MM.1S (cell line): ENCODE results near the gene TRPV4.

Experiments used
- DNase-seq: peaks from one replicate; pipeline ENCODE4 v3.0.0-alpha.2; 2015
- H2AFZ ChIP-seq: fragments of 300-600 bp; sonication (generic); 2 replicates; pipeline ENCODE4 v1.6.0; 2016; ENCODE audit warnings: antibody characterized with exemption, low read length
- H3F3A ChIP-seq: fragments of 300-600 bp; sonication (generic); 2 replicates; pipeline ENCODE4 v1.6.1; 2016; ENCODE audit warnings: mild to moderate bottlenecking, antibody characterized with exemption, low read length, moderate library complexity, mixed read lengths; ENCODE audit not compliant: insufficient read depth
- H3K27ac ChIP-seq: fragments of 300-600 bp; sonication (generic); 2 replicates; pipeline ENCODE4 v1.5.1; 2016; ENCODE audit warnings: mild to moderate bottlenecking, low read length
- H3K27me3 ChIP-seq: fragments of 300-600 bp; sonication (generic); replicated peaks from 2 replicates; pipeline ENCODE4 v1.6.0; 2016; ENCODE audit warnings: low read length; ENCODE audit not compliant: insufficient read depth
- H3K36me3 ChIP-seq: fragments of 300-600 bp; sonication (generic); replicated peaks from 2 replicates; pipeline ENCODE4 v1.6.1; 2016; ENCODE audit warnings: mild to moderate bottlenecking, low read length, mixed read lengths; ENCODE audit not compliant: insufficient read depth
- H3K4me1 ChIP-seq: fragments of 300-600 bp; sonication (generic); 2 replicates; pipeline ENCODE4 v1.6.1; 2016; ENCODE audit warnings: low read length, mixed read lengths
- H3K4me2 ChIP-seq: fragments of 300-600 bp; sonication (generic); 2 replicates; pipeline ENCODE4 v1.6.0; 2016; ENCODE audit warnings: low read depth, low read length
- H3K4me3 ChIP-seq: fragments of 300-600 bp; sonication (generic); 2 replicates; pipeline ENCODE4 v1.5.1; 2016; ENCODE audit warnings: low read length, mixed read lengths
- H3K79me2 ChIP-seq: fragments of 300-600 bp; sonication (generic); 2 replicates; pipeline ENCODE4 v1.6.1; 2016; ENCODE audit warnings: mixed run types, low read length, mixed read lengths
- H3K9ac ChIP-seq: fragments of 300-600 bp; sonication (generic); 2 replicates; pipeline ENCODE4 v1.6.1; 2016; ENCODE audit warnings: low read length, mixed read lengths
- H3K9me2 ChIP-seq: fragments of 300-600 bp; sonication (generic); replicated peaks from 2 replicates; pipeline ENCODE4 v1.6.1; 2016; ENCODE audit warnings: mild to moderate bottlenecking, low read length, mixed read lengths; ENCODE audit not compliant: insufficient read depth
- H3K9me3 ChIP-seq: fragments of 300-600 bp; sonication (generic); replicated peaks from 2 replicates; pipeline ENCODE4 v1.6.1; 2016; ENCODE audit warnings: mild to moderate bottlenecking, low read length, mixed read lengths; ENCODE audit not compliant: insufficient read depth
- H4K20me1 ChIP-seq: fragments of 300-600 bp; sonication (generic); 2 replicates; pipeline ENCODE4 v1.6.1; 2016; ENCODE audit warnings: mild to moderate bottlenecking, low read length, moderate library complexity, mixed read lengths; ENCODE audit not compliant: insufficient read depth
- EZH2 ChIP-seq: fragments of 300-600 bp; sonication (generic); optimal IDR thresholded peaks from 2 replicates; pipeline ENCODE3; 2017; ENCODE audit warnings: low read depth, mild to moderate bottlenecking, antibody characterized with exemption, low read length, mixed read lengths
- EZH2phosphoT487 ChIP-seq: fragments of 300-600 bp; sonication (generic); IDR thresholded peaks from 2 replicates; pipeline ENCODE4 v1.6.1; 2018; ENCODE audit warnings: antibody characterized with exemption, low read length
- TF ChIP-seq, protein P1 (sequence below): fragments of 300-600 bp; sonication (generic); IDR thresholded peaks from 2 replicates; pipeline ENCODE4 v1.5.1; 2016; ENCODE audit warnings: antibody characterized with exemption, low read length, mixed read lengths

Gene TRPV4

DNA sequence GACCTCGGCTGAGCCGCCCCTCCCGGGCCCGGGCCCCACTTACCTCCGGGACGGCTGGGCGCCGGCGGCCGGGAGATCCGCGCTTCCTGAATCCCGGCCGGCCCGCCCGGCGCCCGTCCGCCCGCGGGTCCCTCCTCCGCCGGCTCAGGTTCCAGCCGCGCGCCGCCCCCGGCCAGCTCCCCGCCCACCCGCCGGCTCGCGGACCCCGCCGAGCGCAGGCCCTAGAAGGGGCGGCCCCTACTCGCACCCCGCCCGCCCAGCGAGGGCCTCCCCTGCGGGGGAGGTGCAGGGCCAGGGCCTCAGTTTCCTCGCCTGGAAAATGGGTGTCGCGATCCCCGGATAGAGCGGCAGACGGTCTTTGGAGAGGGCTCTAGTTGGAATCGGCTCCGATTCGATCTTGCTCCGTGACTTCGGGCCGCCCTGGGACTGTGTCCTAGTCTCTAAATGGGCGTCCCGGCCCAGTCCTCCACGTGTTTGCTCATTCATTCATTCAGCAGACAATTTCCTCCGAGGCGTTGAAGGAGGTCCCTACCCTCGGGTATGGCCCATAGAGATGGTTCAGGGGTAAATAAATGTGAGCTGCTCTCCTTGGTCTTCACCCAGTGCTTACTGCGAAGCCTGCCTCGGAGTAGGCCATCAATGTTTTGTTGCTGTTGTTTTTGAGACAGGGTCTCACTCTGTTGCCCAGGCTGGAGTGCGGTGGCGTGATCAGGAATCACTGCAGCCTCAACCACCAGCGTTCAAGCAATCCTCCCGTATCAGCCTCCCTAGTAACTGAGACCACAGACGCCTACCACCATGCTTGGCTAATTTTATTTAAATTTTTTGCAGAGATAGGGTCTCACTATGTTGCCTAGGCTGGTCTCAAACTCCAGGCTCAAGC lies at the start of gene TRPV4:
TSS of gene TRPV4 (minus strand) at position 92 of the 883 bp plus-strand sequence. CDS start 18,602 bp downstream, outside the sequence.
- no peaks in the 10 kb centered on the region for H3K36me3 ChIP-seq
- no peak within 1 kb of the TSS for H3K27ac ChIP-seq
- H3K4me2 ChIP-seq = no peak within 1 kb of the TSS
- H3K9me3 ChIP-seq = no peaks in the 10 kb centered on the region
- H4K20me1 ChIP-seq = no peaks in the 10 kb centered on the region
- no peak within 1 kb of the TSS for H2AFZ ChIP-seq
- TF ChIP-seq, protein P1, sequence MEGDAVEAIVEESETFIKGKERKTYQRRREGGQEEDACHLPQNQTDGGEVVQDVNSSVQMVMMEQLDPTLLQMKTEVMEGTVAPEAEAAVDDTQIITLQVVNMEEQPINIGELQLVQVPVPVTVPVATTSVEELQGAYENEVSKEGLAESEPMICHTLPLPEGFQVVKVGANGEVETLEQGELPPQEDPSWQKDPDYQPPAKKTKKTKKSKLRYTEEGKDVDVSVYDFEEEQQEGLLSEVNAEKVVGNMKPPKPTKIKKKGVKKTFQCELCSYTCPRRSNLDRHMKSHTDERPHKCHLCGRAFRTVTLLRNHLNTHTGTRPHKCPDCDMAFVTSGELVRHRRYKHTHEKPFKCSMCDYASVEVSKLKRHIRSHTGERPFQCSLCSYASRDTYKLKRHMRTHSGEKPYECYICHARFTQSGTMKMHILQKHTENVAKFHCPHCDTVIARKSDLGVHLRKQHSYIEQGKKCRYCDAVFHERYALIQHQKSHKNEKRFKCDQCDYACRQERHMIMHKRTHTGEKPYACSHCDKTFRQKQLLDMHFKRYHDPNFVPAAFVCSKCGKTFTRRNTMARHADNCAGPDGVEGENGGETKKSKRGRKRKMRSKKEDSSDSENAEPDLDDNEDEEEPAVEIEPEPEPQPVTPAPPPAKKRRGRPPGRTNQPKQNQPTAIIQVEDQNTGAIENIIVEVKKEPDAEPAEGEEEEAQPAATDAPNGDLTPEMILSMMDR = no peak
- no peak for TF ChIP-seq EZH2
- TF ChIP-seq EZH2phosphoT487 = no peak
- DNase-seq = no peak
- no peaks in the 10 kb centered on the region for H3K4me1 ChIP-seq
- no peaks in the 10 kb centered on the region for H3F3A ChIP-seq
- peaks cover 3% of the 10 kb centered on the region; the same call in 1 of the 2 replicates for H3K27me3 ChIP-seq
- H3K9me2 ChIP-seq = no peaks in the 10 kb centered on the region
- no peak within 1 kb of the TSS for H3K4me3 ChIP-seq
- no peak within 1 kb of the TSS for H3K9ac ChIP-seq
- H3K79me2 ChIP-seq = no peaks in the 10 kb centered on the region

DNA sequence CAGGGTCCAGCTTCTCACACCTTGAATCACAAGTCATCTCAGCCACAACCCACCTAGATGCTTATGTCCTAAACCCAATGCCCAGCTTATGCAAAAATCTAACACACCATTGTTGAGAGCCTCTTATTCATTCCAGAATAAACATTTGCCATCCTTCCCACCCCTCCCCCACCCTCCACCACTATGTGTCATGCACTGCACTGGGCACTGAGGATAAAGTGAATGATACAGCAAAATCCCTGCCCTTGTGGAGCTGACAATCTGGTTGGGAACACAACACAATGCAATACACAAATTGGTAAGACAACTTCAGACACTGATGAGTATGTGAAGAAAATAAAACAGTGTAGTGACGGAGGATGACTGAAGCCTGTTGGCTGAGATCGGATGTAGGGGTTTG lies 48.6 kb upstream of the TRPV4 start:
- Histone ChIP-seq H2AFZ (no peak overlapping the region), H4K20me1 (no peaks in the 10 kb centered on the region), H3F3A (no peaks in the 10 kb centered on the region), H3K4me2 (no peak overlapping the region), H3K4me1 (peaks cover 15% of the 10 kb centered on the region), H3K9me2 (no peaks in the 10 kb centered on the region), H3K79me2 (peaks cover 30% of the 10 kb centered on the region), H3K4me3 (no peak overlapping the region), H3K27me3 (no peaks in the 10 kb centered on the region), H3K9me3 (no peaks in the 10 kb centered on the region), H3K27ac (no peak overlapping the region), H3K9ac (no peak overlapping the region), H3K36me3 (no peaks in the 10 kb centered on the region)
- DNase-seq = no peak
- no peak for TF ChIP-seq EZH2
- TF ChIP-seq, protein P1 = no peak

DNA sequence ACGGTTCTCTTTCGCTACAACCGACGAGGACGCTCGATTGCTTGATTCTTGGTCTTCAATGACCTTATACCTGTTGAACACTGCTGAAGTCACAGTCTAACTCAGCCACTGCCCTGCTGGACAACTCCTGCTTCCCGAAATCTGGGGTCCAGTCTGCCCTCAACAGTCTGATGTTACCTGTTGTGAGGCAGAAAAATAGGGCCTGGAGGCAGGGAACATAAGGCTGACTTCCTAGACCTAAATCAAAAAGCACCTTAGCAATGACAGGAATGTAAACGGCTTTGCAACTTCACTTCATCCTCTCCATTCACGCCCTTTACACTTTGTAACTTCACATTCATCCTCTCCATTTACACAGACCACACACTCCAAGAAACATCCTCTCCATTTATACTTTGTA lies 47.7 kb upstream of the TRPV4 start:
- Histone ChIP-seq H3K27ac (no peak overlapping the region), H3K36me3 (no peaks in the 10 kb centered on the region), H3K9me3 (no peaks in the 10 kb centered on the region), H3F3A (peaks cover 8% of the 10 kb centered on the region), H3K79me2 (peaks cover 30% of the 10 kb centered on the region), H3K9me2 (no peaks in the 10 kb centered on the region), H3K4me2 (peak overlapping the region; percentile 70), H3K4me1 (peaks cover 18% of the 10 kb centered on the region), H2AFZ (peak overlapping the region; percentile 37; the same call in 1 of the 2 replicates), H3K4me3 (peak overlapping the region; percentile 55; the same call in 1 of the 2 replicates), H4K20me1 (no peaks in the 10 kb centered on the region), H3K27me3 (no peaks in the 10 kb centered on the region), H3K9ac (peak overlapping the region; percentile 25; the same call in 1 of the 2 replicates)
- DNase-seq = no peak
- TF ChIP-seq, protein P1 = no peak
- no peak for TF ChIP-seq EZH2phosphoT487
- TF ChIP-seq EZH2 = no peak
